Sigmoid colon (tissue), 3 donors: Measurements from ENCODE around the gene SUGP1.

Experiments
- CTCF ChIP-seq, 4 experiments: fragments of 450-650 bp in 3 of 4; fragments of 200-600 bp in 1 of 4; IDR thresholded peaks; one replicate each; pipeline ENCODE4 v1.5.1; 2016 to 2019; ENCODE audit warnings: antibody characterized with exemption in 4 of 4, mild to moderate bottlenecking in 3 of 4, moderate library complexity in 2 of 4
- POLR2A ChIP-seq, 2 donors: fragments of 450-650 bp; IDR thresholded peaks; one replicate each; pipeline ENCODE4 v1.6.1; 2016; ENCODE audit warnings: antibody characterized with exemption in 2 of 2, mild to moderate bottlenecking in 2 of 2, moderate library complexity in 2 of 2

GRCh38 chr19:19321141-19321577 lies 850 bp upstream of the SUGP1 start:
- TF ChIP-seq CTCF (IDR thresholded peaks at IDR 0.05) (no peak), POLR2A (IDR thresholded peaks at IDR 0.05) (no peak)
